ENCODE data around the gene IPO13.

Gene IPO13

DNA sequence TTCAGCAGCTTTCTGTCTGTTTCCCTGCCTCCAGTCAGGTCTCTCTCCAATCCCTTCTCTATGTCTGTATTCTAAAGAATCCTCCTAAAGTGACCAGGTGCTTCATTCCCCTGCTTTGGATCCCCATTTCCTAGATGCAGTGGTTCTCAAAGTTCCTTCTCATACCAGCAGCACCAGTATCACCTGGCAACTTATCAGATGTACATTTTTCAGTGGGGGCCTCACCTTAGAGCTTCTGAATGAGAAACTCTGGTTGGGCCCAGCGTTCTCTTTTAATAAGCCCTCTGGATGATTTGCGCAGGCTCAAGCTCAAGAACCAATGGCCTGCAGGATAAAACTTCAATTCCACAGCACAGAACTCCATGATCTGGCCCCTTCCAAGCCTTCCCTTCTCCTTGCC lies 38.5 kb upstream of the IPO13 start:
- Histone ChIP-seq H3K27ac (ENCODE audit: low read depth, low read length) (no peak overlapping the region), H3K27me3 (ENCODE audit: low read length) (no peaks in the 10 kb centered on the region), H3K4me2 (ENCODE audit: low read depth, low read length, poor library complexity, severe bottlenecking) (no peak overlapping the region), H3K4me3 (ENCODE audit: insufficient read depth, low read length, poor library complexity, severe bottlenecking) (no peak overlapping the region), H3K79me2 (ENCODE audit: insufficient read depth, low read length) (no peaks in the 10 kb centered on the region), H3K9me3 (ENCODE audit: insufficient read depth, low read length) (no peaks in the 10 kb centered on the region), H3K9me2 (replicated peaks; ENCODE audit: insufficient read depth, low read length) (no peaks in the 10 kb centered on the region), H3F3A (ENCODE audit: insufficient read depth) (no peaks in the 10 kb centered on the region), H3K9ac (ENCODE audit: low read length) (no peak overlapping the region), H4K20me1 (ENCODE audit: low read depth, low read length) (no peaks in the 10 kb centered on the region), H2AFZ (ENCODE audit: low read depth, low read length, severe bottlenecking) (no peak overlapping the region), H3K36me3 (ENCODE audit: low read length) (no peaks in the 10 kb centered on the region)
- TF ChIP-seq, protein P1, sequence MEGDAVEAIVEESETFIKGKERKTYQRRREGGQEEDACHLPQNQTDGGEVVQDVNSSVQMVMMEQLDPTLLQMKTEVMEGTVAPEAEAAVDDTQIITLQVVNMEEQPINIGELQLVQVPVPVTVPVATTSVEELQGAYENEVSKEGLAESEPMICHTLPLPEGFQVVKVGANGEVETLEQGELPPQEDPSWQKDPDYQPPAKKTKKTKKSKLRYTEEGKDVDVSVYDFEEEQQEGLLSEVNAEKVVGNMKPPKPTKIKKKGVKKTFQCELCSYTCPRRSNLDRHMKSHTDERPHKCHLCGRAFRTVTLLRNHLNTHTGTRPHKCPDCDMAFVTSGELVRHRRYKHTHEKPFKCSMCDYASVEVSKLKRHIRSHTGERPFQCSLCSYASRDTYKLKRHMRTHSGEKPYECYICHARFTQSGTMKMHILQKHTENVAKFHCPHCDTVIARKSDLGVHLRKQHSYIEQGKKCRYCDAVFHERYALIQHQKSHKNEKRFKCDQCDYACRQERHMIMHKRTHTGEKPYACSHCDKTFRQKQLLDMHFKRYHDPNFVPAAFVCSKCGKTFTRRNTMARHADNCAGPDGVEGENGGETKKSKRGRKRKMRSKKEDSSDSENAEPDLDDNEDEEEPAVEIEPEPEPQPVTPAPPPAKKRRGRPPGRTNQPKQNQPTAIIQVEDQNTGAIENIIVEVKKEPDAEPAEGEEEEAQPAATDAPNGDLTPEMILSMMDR (IDR thresholded peaks at IDR 0.05; ENCODE audit: insufficient read depth, low read length, poor library complexity, severe bottlenecking), result no peak
- TF ChIP-seq EZH2phosphoT487 (conservative IDR thresholded peaks at IDR 0.05; ENCODE audit: low read length), result no peak

DNA sequence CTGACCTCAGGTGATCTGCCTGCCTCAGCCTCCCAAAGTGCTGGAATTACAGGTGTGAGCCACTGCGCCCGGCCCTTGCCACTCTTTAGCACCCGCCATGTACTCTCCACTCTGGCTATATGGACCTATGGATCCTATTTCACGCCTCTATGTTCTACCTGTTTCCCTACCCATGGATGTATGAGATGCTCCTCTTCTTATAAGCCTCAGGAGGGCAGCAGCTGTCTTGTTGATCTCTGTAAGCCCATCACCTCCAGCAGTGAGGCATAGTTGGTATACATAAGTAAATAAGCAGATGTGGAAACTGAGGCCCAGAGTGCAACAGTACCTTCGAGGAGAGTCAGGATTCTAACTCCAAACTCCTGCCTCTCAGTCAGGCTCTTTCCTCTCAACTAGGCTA lies 37.9 kb upstream of the IPO13 start:
- Histone ChIP-seq H4K20me1 (ENCODE audit: low read depth, low read length) (no peaks in the 10 kb centered on the region), H3K36me3 (ENCODE audit: low read length) (no peaks in the 10 kb centered on the region)

DNA sequence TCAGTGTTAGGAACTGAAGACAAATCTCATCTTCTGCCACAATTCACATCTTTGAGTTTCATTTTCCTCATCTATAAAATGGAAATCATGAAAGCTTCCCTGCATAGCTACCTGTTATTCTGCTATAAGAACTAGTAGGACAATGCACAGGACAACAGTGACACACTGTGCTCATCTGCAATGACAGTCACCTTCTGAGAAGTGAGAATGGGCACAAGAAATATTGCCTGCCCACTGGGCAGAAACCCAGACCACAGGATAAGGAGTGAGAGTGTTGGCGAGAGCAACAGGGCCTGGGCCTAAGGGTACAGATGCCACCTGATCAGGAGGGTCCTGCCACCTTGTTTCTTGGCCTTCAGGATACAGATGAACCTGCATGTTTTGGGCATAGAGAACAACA lies 36.4 kb upstream of the IPO13 start:
- H3K9me2 ChIP-seq (replicated peaks; ENCODE audit: insufficient read depth, low read length), result no peaks in the 10 kb centered on the region
- no peaks in the 10 kb centered on the region for H3K9me3 ChIP-seq (ENCODE audit: insufficient read depth, low read length)

More for the DNA sequence above, 37.9 kb upstream of the IPO13 start:
- H3K9ac ChIP-seq (ENCODE audit: low read length), result no peak overlapping the region
- no peak overlapping the region for H2AFZ ChIP-seq (ENCODE audit: low read depth, low read length, severe bottlenecking)
- no peak overlapping the region for H3K4me2 ChIP-seq (ENCODE audit: low read depth, low read length, poor library complexity, severe bottlenecking)
- no peaks in the 10 kb centered on the region for H3K27me3 ChIP-seq (ENCODE audit: low read length)
- H3F3A ChIP-seq (ENCODE audit: insufficient read depth), result no peaks in the 10 kb centered on the region
- no peak overlapping the region for H3K27ac ChIP-seq (ENCODE audit: low read depth, low read length)
- no peak overlapping the region for H3K4me3 ChIP-seq (ENCODE audit: insufficient read depth, low read length, poor library complexity, severe bottlenecking)
- no peaks in the 10 kb centered on the region for H3K9me3 ChIP-seq (ENCODE audit: insufficient read depth, low read length)
- TF ChIP-seq EZH2phosphoT487 (conservative IDR thresholded peaks at IDR 0.05; ENCODE audit: low read length), result no peak
- TF ChIP-seq, protein P1 (IDR thresholded peaks at IDR 0.05; ENCODE audit: insufficient read depth, low read length, poor library complexity, severe bottlenecking), result no peak
- no peaks in the 10 kb centered on the region for H3K79me2 ChIP-seq (ENCODE audit: insufficient read depth, low read length)
- no peaks in the 10 kb centered on the region for H3K9me2 ChIP-seq (replicated peaks; ENCODE audit: insufficient read depth, low read length)

More for the DNA sequence above, 36.4 kb upstream of the IPO13 start:
- Histone ChIP-seq H2AFZ (ENCODE audit: low read depth, low read length, severe bottlenecking) (no peak overlapping the region), H4K20me1 (ENCODE audit: low read depth, low read length) (no peaks in the 10 kb centered on the region), H3K27ac (ENCODE audit: low read depth, low read length) (no peak overlapping the region), H3K27me3 (ENCODE audit: low read length) (no peaks in the 10 kb centered on the region), H3F3A (ENCODE audit: insufficient read depth) (no peaks in the 10 kb centered on the region), H3K36me3 (ENCODE audit: low read length) (no peaks in the 10 kb centered on the region), H3K79me2 (ENCODE audit: insufficient read depth, low read length) (no peaks in the 10 kb centered on the region), H3K9ac (ENCODE audit: low read length) (no peak overlapping the region), H3K4me2 (ENCODE audit: low read depth, low read length, poor library complexity, severe bottlenecking) (no peak overlapping the region), H3K4me3 (ENCODE audit: insufficient read depth, low read length, poor library complexity, severe bottlenecking) (no peak overlapping the region)
- no peak for TF ChIP-seq EZH2phosphoT487 (conservative IDR thresholded peaks at IDR 0.05; ENCODE audit: low read length)
- TF ChIP-seq, protein P1 (IDR thresholded peaks at IDR 0.05; ENCODE audit: insufficient read depth, low read length, poor library complexity, severe bottlenecking), result no peak

All from SU-DHL-6 (cell line).